Ascending aorta (tissue), 2 donors: ENCODE measurements around the gene EEF1A2. TPM values are rescaled to one million over a fixed set of nuclear protein-coding genes. Genes with fewer than 3 reads are reported as not detected.

Experiments used
- DNase-seq, 2 donors: peaks; one replicate each; pipeline ENCODE4 v3.0.0-alpha.2; 2019; ENCODE audit warnings: low spot score in 2 of 2
- H3K27ac ChIP-seq, 2 donors: fragments of 200-600 bp; sonication (generic); one replicate each; pipeline ENCODE4 v1.5.1; 2016 to 2017; ENCODE audit warnings: mild to moderate bottlenecking in 1 of 2
- H3K27me3 ChIP-seq: fragments of 200-600 bp; sonication (generic); one replicate; pipeline ENCODE4 v1.5.1; 2017
- H3K36me3 ChIP-seq, 2 donors: fragments of 200-600 bp; sonication (generic); one replicate each; pipeline ENCODE4 v1.5.1; 2016
- H3K4me1 ChIP-seq, 2 donors: fragments of 200-600 bp; sonication (generic); one replicate each; pipeline ENCODE4 v1.5.1; 2016 to 2017; ENCODE audit warnings: mild to moderate bottlenecking in 1 of 2
- H3K4me3 ChIP-seq, 2 donors: fragments of 200-600 bp; sonication (generic); one replicate each; pipeline ENCODE4 v1.5.1; 2016 to 2017; ENCODE audit warnings: mild to moderate bottlenecking in 1 of 2
- H3K9me3 ChIP-seq, 2 donors: fragments of 200-600 bp; sonication (generic); one replicate each; pipeline ENCODE4 v1.5.1; 2016
- intact Hi-C: fragments of 100-400 bp; cut with DNase I; formaldehyde crosslinking; loops from one replicate; pipeline ENCODE4 v1.15.1; 2023
- total RNA-seq: library from RNA; depleted of rRNA; stranded (reverse); fragments of >200 nt; gene quantifications from one replicate; pipeline ENCODE4 v1.1.0, GENCODE V29; 2016
- TF ChIP-seq, protein P1 (sequence below), 3 experiments: fragments of 200-600 bp in 2 of 3; fragments of 450-650 bp in 1 of 3; sonication (generic) in 2 of 3; IDR thresholded peaks; one replicate each; pipeline ENCODE4 v1.5.1; 2016 to 2019; ENCODE audit warnings: antibody characterized with exemption in 3 of 3, mild to moderate bottlenecking in 1 of 3, moderate library complexity in 1 of 3

Gene EEF1A2
- total RNA-seq, 1 donor from 2014 or later: 1.1 TPM

DNA sequence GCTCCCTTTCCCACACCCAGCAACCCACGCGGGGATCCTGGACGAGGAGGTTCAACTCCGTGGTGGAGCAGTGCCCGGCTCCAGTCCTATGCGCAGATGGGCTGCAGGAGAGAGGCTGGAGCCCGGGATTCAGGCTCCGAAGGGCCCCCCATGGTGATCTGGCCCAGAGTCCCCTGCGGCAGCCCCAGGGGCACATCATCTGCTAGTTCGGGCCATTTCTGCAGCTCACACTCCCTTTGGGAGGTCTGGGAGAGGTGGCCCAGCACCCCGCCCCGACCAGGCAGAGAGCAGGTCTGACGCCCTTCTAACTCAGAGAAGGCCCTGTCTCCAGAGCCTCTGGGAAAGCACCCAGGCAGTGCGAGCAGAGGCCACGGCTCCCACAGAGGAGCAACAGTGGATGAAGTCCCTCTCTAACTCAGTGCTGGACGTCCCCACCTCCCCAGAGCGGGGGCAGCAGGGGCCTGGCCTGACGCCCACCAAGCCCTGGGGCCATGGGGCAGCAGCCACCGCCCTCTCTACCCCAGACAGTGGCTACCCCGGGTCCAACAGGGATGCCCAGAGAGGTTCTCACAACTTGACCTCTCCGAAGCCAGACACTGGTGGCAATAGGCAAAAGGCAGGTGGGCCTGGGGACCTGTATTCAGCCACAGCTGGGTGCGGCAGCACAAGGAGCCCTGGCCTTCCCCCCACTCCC lies 29.7 kb downstream of the EEF1A2 start:
- TF ChIP-seq, protein P1, sequence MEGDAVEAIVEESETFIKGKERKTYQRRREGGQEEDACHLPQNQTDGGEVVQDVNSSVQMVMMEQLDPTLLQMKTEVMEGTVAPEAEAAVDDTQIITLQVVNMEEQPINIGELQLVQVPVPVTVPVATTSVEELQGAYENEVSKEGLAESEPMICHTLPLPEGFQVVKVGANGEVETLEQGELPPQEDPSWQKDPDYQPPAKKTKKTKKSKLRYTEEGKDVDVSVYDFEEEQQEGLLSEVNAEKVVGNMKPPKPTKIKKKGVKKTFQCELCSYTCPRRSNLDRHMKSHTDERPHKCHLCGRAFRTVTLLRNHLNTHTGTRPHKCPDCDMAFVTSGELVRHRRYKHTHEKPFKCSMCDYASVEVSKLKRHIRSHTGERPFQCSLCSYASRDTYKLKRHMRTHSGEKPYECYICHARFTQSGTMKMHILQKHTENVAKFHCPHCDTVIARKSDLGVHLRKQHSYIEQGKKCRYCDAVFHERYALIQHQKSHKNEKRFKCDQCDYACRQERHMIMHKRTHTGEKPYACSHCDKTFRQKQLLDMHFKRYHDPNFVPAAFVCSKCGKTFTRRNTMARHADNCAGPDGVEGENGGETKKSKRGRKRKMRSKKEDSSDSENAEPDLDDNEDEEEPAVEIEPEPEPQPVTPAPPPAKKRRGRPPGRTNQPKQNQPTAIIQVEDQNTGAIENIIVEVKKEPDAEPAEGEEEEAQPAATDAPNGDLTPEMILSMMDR (IDR thresholded peaks at IDR 0.05): no peak
- Histone ChIP-seq H3K4me1 (peaks cover 0 to 6% of the 10 kb centered on the region in 2 donors), H3K9me3 (no peaks in the 10 kb centered on the region), H3K36me3 (no peaks in the 10 kb centered on the region), H3K27me3 (peaks cover 16% of the 10 kb centered on the region), H3K27ac (no peak overlapping the region), H3K4me3 (no peak overlapping the region)
- no peak for DNase-seq
- intact Hi-C loops: no loop called here

DNA sequence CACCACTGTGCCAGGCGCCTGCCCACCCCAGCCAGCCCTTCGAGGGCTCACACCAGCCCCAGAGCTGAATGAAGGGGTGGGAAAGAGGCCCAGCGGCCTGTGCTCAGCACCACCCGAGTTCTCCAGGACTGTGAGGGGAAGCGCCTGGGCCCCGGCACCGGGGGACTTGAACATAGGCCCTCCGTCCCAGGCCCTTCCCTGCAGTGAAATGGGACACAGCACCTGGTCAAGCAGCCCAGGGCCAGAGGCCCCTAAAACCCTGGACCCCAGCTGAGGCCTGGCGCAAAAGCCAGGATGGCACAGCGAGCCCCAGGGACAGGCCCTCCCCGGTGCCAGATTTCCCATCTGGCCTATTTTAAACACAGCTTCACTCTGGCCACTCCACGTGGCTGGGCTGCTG lies 30.5 kb downstream of the EEF1A2 start:
- no peak for DNase-seq
- no peak overlapping the region for H3K4me3 ChIP-seq
- no peak overlapping the region for H3K27ac ChIP-seq
- TF ChIP-seq, protein P1 (IDR thresholded peaks at IDR 0.05): no peak
- H3K36me3 ChIP-seq: no peaks in the 10 kb centered on the region
- H3K9me3 ChIP-seq: no peaks in the 10 kb centered on the region
- intact Hi-C loops: no loop called here
- peaks cover 0 to 6% of the 10 kb centered on the region in 2 donors for H3K4me1 ChIP-seq
- H3K27me3 ChIP-seq: peaks cover 16% of the 10 kb centered on the region

- TF ChIP-seq, protein P1 (IDR thresholded peaks at IDR 0.05): no peak
- no peak for DNase-seq
- no peak overlapping the region for H3K4me3 ChIP-seq
- peaks cover 16% of the 10 kb centered on the region for H3K27me3 ChIP-seq
- H3K36me3 ChIP-seq: no peaks in the 10 kb centered on the region
- H3K4me1 ChIP-seq: peaks cover 0 to 6% of the 10 kb centered on the region in 2 donors
- intact Hi-C loops: no loop called here
- H3K9me3 ChIP-seq: no peaks in the 10 kb centered on the region
- H3K27ac ChIP-seq: no peak overlapping the region
Measured at GRCh38 chr20:63467294-63468083, 31.4 kb downstream of the EEF1A2 start.

- Histone ChIP-seq H3K36me3 (no peaks in the 10 kb centered on the region), H3K4me3 (no peak overlapping the region), H3K27ac (no peak overlapping the region), H3K27me3 (peaks cover 11% of the 10 kb centered on the region), H3K4me1 (peaks cover 0 to 3% of the 10 kb centered on the region in 2 donors), H3K9me3 (no peaks in the 10 kb centered on the region)
- TF ChIP-seq, protein P1 (IDR thresholded peaks at IDR 0.05): no peak
- intact Hi-C loops: no loop called here
- DNase-seq: no peak
Measured at GRCh38 chr20:63466861-63467260, 32.0 kb downstream of the EEF1A2 start.

DNA sequence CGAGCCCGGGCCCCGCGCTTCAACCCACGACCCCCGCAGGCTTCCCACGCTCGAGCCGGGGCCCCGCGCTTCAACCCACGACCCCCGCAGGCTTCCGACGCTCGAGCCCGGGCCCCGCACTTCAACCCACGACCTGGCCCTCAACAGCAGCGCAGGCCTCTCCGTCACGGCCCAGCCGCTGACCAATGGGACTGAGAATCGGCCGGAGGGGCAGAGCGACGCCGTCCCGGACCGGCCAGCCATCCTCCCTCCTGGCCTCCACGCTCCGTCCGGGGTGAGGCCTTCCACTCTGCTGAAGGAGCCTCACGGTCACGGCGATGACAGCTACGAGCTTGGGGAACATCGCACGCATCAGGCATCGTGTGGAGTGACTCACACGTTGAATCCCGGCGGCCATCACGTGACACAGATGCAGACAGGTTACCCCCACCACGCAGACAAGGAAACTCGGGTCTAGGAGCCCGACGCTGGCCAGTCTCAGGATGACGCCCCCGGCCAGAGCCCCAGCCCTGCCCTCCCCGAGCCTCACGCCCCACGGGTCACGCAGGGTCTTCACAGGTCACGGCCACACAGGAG lies 32.5 kb downstream of the EEF1A2 start:
- H3K4me3 ChIP-seq: no peak overlapping the region
- H3K27me3 ChIP-seq: peaks cover 6% of the 10 kb centered on the region
- H3K4me1 ChIP-seq: no peaks in the 10 kb centered on the region
- H3K27ac ChIP-seq: no peak overlapping the region
- H3K9me3 ChIP-seq: no peaks in the 10 kb centered on the region
- no peaks in the 10 kb centered on the region for H3K36me3 ChIP-seq
- TF ChIP-seq, protein P1 (IDR thresholded peaks at IDR 0.05): no peak
- intact Hi-C loops: no loop called here
- no peak for DNase-seq
